HUES48 (cell line): ENCODE results near the gene S100P.
"Not testable (repeated sequence)": the region's sequence is repeated elsewhere in the genome, so short reads cannot be mapped to it uniquely, and the experiment has no call there.

Experiments used
- H3K27ac ChIP-seq: one replicate; pipeline ENCODE4 v1.7.0; 2013; ENCODE audit warnings: low read depth, low read length, inconsistent platforms
- H3K27me3 ChIP-seq: 2 replicates; pipeline ENCODE4 v1.6.1; 2013; ENCODE audit warnings: mild to moderate bottlenecking, low read length; ENCODE audit not compliant: control insufficient read depth, insufficient read depth
- H3K36me3 ChIP-seq: 2 replicates; pipeline ENCODE4 v1.6.1; 2013; ENCODE audit warnings: low read length; ENCODE audit not compliant: control insufficient read depth, insufficient read depth
- H3K4me1 ChIP-seq: 2 replicates; pipeline ENCODE4 v1.6.1; 2013; ENCODE audit warnings: mild to moderate bottlenecking, low read length; ENCODE audit not compliant: control insufficient read depth, insufficient read depth
- H3K4me3 ChIP-seq: 2 replicates; pipeline ENCODE4 v1.5.1; 2013; ENCODE audit warnings: mild to moderate bottlenecking, low read depth, low read length
- H3K9ac ChIP-seq: 2 replicates; pipeline ENCODE4 v1.6.1; 2013; ENCODE audit warnings: mild to moderate bottlenecking, low read depth, low read length, moderate library complexity
- H3K9me3 ChIP-seq: 2 replicates; pipeline ENCODE4 v1.6.1; 2013; ENCODE audit warnings: low read length; ENCODE audit not compliant: control insufficient read depth, insufficient read depth

The S100P gene

DNA sequence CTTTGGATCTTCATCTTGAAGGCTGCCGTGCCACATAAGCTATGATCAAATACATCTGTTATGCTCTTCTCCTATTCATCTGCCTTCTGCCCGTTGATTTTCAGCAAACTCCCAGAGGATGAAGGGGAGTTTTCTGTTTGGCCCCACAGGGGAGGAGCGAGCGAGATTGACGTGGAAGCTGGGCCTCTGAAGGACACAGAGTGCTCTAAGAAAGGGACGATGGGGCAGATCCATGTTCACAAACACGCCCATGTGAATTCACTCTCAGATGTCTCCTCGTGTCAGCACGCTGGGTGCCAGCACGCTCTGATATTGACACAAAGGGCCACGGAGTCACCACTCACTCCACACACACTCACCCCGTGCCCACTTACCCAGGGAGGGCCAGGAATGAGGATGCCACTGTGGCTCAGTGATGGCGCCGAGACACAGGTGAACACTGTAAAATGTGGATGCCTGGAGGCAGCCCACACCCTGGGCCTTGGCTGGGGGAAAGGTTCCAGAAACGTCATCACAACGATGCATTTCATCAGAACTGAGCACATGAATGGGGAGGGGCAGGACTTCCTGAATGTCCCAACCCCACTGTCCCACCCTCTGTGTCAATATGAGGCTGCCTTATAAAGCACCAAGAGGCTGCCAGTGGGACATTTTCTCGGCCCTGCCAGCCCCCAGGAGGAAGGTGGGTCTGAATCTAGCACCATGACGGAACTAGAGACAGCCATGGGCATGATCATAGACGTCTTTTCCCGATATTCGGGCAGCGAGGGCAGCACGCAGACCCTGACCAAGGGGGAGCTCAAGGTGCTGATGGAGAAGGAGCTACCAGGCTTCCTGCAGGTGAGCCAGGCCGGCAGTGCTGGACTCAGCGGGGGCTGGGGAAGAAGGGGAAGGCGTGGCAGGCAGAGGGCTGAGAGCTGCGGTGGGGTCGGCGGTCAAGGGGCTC lies at the start of gene S100P:
TSS of gene S100P (plus strand) at position 648 of the 946 bp plus-strand sequence. CDS start at position 703, 55 bp downstream.
- no peak within 1 kb of the TSS for H3K27ac ChIP-seq
- H3K4me1 ChIP-seq = peaks cover 10% of the 10 kb centered on the region; the same call in 1 of the 2 replicates
- H3K9me3 ChIP-seq = no peaks in the 10 kb centered on the region
- H3K4me3 ChIP-seq = no peak within 1 kb of the TSS
- no peak within 1 kb of the TSS for H3K9ac ChIP-seq
- H3K27me3 ChIP-seq = no peaks in the 10 kb centered on the region
- no peaks in the 10 kb centered on the region for H3K36me3 ChIP-seq

DNA sequence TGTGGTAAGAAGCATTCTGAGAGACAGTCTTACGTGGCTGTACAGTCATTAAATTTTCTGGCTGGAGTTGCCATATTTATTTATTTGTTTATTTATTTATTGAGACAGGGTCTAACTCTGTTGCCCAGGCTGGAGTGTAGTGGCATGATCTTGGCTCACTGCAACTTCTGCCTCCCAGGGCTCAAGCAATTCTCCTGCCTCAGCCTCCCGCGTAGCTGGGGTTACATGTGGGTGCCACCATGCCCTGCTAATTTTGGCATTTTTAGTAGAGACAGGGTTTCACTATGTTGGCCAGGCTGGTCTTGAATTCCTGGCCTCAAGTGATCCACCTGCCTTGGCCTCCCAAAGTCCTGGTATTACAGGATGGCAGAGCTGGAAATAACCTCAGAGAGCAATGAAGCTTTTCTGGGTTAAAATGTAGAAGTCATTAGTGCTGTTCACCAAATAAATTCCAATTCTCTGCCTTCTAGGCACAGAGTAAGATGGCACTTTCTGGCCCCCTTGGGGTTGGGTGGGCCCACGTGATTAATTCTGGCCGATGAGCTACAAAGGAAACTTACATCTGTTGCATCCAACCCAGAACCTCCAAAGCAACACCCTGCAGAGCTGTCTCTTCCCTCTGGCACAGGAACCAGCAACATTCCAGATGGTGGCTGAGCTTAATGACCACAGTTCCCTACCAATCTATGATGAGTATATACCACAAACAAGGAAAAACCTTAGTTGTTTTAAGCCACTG lies 48.7 kb upstream of the S100P start:
- Histone ChIP-seq H3K9me3 (no peaks in the 10 kb centered on the region), H3K27ac (no peak overlapping the region), H3K27me3 (no peaks in the 10 kb centered on the region), H3K4me1 (peaks cover 14% of the 10 kb centered on the region; the same call in 1 of the 2 replicates), H3K9ac (no peak overlapping the region), H3K4me3 (no peak overlapping the region), H3K36me3 (peaks cover 20% of the 10 kb centered on the region)

- H3K27ac ChIP-seq = no peak overlapping the region
- no peak overlapping the region for H3K4me3 ChIP-seq
- H3K27me3 ChIP-seq = no peaks in the 10 kb centered on the region
- H3K4me1 ChIP-seq = peaks cover 7% of the 10 kb centered on the region; the same call in 1 of the 2 replicates
- peaks cover 14% of the 10 kb centered on the region for H3K36me3 ChIP-seq
- H3K9me3 ChIP-seq = no peaks in the 10 kb centered on the region
- H3K9ac ChIP-seq = no peak overlapping the region
Observed at GRCh38 chr4:6647169-6647568, 46.5 kb upstream of the S100P start.

- Histone ChIP-seq H3K27ac (no peak overlapping the region), H3K4me1 (0 out of 2 replicates have a peak, but pooled peaks cover 4% of the 10 kb centered on the region), H3K36me3 (peaks cover 8% of the 10 kb centered on the region), H3K9ac (no peak overlapping the region), H3K4me3 (no peak overlapping the region), H3K27me3 (no peaks in the 10 kb centered on the region), H3K9me3 (no peaks in the 10 kb centered on the region)
Observed at GRCh38 chr4:6647582-6648230, 46.0 kb upstream of the S100P start.

DNA sequence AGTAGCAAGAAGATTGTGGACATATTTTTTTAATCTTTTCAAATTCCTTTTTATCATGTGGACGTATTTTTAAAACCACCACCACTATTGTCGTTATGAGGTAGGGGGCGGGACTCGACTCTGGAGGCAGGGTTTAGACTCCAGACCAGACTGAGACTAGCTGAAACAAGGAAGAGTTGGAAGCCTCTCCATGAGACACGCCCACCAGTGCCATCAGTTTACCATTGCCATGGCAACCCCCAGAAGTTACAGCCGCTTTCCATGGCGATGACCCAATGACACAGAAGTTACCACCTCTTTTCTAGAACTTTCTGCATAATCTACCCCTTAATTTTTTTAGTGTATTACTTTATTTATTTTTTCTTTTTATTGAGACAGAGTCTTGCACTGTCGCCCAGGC lies 44.5 kb upstream of the S100P start:
- Histone ChIP-seq H3K9ac (no peak overlapping the region), H3K4me3 (no peak overlapping the region), H3K27ac (no peak overlapping the region), H3K9me3 (no peaks in the 10 kb centered on the region), H3K4me1 (no peaks in the 10 kb centered on the region), H3K27me3 (no peaks in the 10 kb centered on the region), H3K36me3 (no peaks in the 10 kb centered on the region)

GRCh38 chr4:6654211-6654610 lies 39.5 kb upstream of the S100P start:
- H3K27me3 ChIP-seq = peaks cover 12% of the 10 kb centered on the region
- not testable (repeated sequence) for H3K9ac ChIP-seq, H3K4me3 ChIP-seq, H3K36me3 ChIP-seq, H3K27ac ChIP-seq, H3K9me3 ChIP-seq, H3K4me1 ChIP-seq

- H3K27me3 ChIP-seq = peaks cover 22% of the 10 kb centered on the region
- H3K4me1 ChIP-seq, H3K27ac ChIP-seq, H3K36me3 ChIP-seq, H3K9ac ChIP-seq, H3K9me3 ChIP-seq, H3K4me3 ChIP-seq: not testable (repeated sequence)
Observed at GRCh38 chr4:6655291-6655690, 38.4 kb upstream of the S100P start.

DNA sequence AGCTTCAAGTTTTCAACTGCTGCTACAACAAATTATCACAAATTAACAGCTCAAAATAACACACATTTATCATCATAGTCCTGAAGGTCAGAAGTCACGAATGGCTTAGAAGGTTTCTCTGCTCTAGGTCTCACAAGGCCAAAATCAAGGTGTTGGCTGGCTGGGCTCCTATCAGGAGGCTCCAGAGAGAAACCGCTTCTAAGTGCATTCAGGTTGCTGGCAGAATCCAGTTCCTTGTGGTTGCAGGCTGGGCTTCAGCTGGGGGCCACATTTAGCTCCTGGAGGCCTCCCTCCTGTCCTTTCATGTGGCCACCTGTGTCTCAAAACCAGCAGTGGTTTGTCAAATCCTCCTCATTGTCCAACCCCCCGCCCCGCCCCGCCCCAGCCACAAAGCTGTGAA lies 37.8 kb upstream of the S100P start:
- Histone ChIP-seq H3K9ac (no peak overlapping the region), H3K27me3 (peaks cover 28% of the 10 kb centered on the region), H3K27ac (no peak overlapping the region), H3K9me3 (no peaks in the 10 kb centered on the region), H3K4me1 (peaks cover 9% of the 10 kb centered on the region; the same call in 1 of the 2 replicates), H3K4me3 (no peak overlapping the region), H3K36me3 (no peaks in the 10 kb centered on the region)

GRCh38 chr4:6657242-6658208 lies 36.2 kb upstream of the S100P start:
- Histone ChIP-seq H3K4me1 (peaks cover 9% of the 10 kb centered on the region; the same call in 1 of the 2 replicates), H3K4me3 (no peak overlapping the region), H3K27ac (no peak overlapping the region), H3K27me3 (peaks cover 40% of the 10 kb centered on the region), H3K9me3 (no peaks in the 10 kb centered on the region), H3K9ac (no peak overlapping the region), H3K36me3 (no peaks in the 10 kb centered on the region)

DNA sequence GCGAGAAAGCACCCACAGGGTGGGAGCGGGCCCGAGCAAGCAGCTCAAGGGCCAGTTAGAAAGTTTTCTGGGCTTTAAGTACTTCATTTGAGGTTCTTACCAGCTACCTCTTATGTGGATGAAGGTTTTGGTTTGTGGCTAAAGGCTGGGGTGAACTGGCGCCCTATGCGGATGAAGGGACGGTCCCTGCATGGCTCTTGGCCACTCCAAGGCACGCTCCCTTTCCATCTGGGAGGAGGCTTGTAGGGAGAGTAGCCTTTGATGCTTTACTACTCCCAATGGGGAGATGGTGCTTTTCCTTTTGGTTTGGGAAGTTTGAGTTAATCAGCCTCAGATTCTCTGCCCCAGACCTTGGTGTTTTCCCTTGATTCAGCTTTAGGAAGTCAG lies 35.5 kb upstream of the S100P start:
- H3K36me3 ChIP-seq = no peaks in the 10 kb centered on the region
- H3K27me3 ChIP-seq = peaks cover 47% of the 10 kb centered on the region
- H3K9me3 ChIP-seq = no peaks in the 10 kb centered on the region
- no peak overlapping the region for H3K27ac ChIP-seq
- H3K4me3 ChIP-seq = peak overlapping the region; percentile 47
- peaks cover 9% of the 10 kb centered on the region; the same call in 1 of the 2 replicates for H3K4me1 ChIP-seq
- no peak overlapping the region for H3K9ac ChIP-seq
